ENCODE results near the gene DDX51. TPM values are rescaled to one million over a fixed set of nuclear protein-coding genes. Genes with fewer than 3 reads are reported as not detected.

Gene DDX51
- total RNA-seq, 1 experiment from 2014 or later: 26.7 TPM

DNA sequence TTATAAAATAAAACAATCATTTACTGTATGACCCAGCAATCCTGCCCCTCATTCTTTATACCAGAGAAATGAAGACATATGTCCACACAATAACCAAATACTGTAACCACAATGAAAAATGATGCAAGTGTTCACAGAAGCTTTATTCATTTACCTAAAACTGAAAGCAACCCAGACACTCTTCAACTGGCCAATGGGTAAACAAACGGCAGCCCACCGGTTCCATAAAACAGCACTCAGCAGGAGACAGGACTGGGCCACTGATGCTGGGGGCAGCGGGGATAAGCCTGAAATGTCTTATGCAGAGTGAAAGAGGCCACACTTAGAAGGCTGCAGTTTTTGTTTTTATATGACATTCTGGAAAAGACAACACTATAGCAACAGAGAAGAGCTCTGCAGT is 15.1 kb downstream of the DDX51 start:
- TF ChIP-seq EZH2 (IDR thresholded peaks at IDR 0.05; ENCODE audit: low read length, unreplicated experiment): no peak
- no peak for TF ChIP-seq EZH2phosphoT487 (IDR thresholded peaks at IDR 0.05; ENCODE audit: borderline replicate concordance, low read length)
- TF ChIP-seq, protein P1, sequence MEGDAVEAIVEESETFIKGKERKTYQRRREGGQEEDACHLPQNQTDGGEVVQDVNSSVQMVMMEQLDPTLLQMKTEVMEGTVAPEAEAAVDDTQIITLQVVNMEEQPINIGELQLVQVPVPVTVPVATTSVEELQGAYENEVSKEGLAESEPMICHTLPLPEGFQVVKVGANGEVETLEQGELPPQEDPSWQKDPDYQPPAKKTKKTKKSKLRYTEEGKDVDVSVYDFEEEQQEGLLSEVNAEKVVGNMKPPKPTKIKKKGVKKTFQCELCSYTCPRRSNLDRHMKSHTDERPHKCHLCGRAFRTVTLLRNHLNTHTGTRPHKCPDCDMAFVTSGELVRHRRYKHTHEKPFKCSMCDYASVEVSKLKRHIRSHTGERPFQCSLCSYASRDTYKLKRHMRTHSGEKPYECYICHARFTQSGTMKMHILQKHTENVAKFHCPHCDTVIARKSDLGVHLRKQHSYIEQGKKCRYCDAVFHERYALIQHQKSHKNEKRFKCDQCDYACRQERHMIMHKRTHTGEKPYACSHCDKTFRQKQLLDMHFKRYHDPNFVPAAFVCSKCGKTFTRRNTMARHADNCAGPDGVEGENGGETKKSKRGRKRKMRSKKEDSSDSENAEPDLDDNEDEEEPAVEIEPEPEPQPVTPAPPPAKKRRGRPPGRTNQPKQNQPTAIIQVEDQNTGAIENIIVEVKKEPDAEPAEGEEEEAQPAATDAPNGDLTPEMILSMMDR (conservative IDR thresholded peaks at IDR 0.05; ENCODE audit: low read depth, low read length): no peak
- peaks cover 3% of the 10 kb centered on the region; the same call in 1 of the 2 replicates for H3K4me1 ChIP-seq (ENCODE audit: insufficient read depth, low read length)
- H2AFZ ChIP-seq (ENCODE audit: low read length): no peak overlapping the region
- H3K9ac ChIP-seq (ENCODE audit: low read length): no peak overlapping the region
- H3K9me3 ChIP-seq (ENCODE audit: low read length): no peaks in the 10 kb centered on the region
- no peaks in the 10 kb centered on the region for H3K9me2 ChIP-seq (replicated peaks; ENCODE audit: low read length)
- no peaks in the 10 kb centered on the region for H3F3A ChIP-seq (ENCODE audit: low read length, unreplicated experiment)
- intact Hi-C loops (cut with micrococcal nuclease): no loop called here
- no peak overlapping the region for H3K4me2 ChIP-seq (ENCODE audit: low read length)
- peaks cover 46% of the 10 kb centered on the region for H3K36me3 ChIP-seq (ENCODE audit: low read depth, low read length)
- CTCF ChIA-PET: no interaction called here
- BruUV-seq (replicated peaks): no TSS peak
- H4K20me1 ChIP-seq (ENCODE audit: low read length): no peaks in the 10 kb centered on the region
- DNase-seq (no peak), ATAC-seq (no peak)
- no peaks in the 10 kb centered on the region for H3K79me2 ChIP-seq (ENCODE audit: low read length)
- H3K27ac ChIP-seq (ENCODE audit: low read length): 0 out of 2 replicates have a peak overlapping the region, but pooled peaks have one; percentile 28
- H3K4me3 ChIP-seq (ENCODE audit: low read length): no peak overlapping the region
- H3K27me3 ChIP-seq (ENCODE audit: low read length): no peaks in the 10 kb centered on the region
- POLR2A ChIA-PET (ENCODE audit: unreplicated experiment): no interaction called here

DNA sequence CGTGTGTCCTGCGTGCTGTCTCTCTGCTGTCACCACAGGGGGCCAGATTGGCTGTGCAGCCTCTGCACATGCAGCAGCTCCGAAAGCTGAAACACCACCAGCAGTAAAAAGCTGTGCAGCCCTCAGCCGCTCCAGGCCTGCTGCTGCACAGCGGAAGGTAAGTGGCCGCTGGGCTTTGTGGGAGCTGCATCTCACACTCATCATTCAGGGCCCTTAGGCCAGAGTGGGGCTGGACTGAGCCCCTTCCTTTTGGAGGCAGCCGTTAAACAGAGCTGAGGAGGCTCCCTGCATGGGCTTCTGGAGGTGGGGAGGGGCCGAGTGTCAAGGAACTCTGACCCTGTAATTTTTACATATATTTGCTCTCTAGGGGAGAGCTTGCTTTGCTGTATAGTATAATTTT is 17.1 kb downstream of the DDX51 start:
- Histone ChIP-seq H2AFZ (ENCODE audit: low read length) (no peak overlapping the region), H3F3A (ENCODE audit: low read length, unreplicated experiment) (no peaks in the 10 kb centered on the region), H3K79me2 (ENCODE audit: low read length) (no peaks in the 10 kb centered on the region), H3K9ac (ENCODE audit: low read length) (no peak overlapping the region), H3K4me2 (ENCODE audit: low read length) (no peak overlapping the region), H3K9me3 (ENCODE audit: low read length) (no peaks in the 10 kb centered on the region), H3K27ac (ENCODE audit: low read length) (no peak overlapping the region), H4K20me1 (ENCODE audit: low read length) (no peaks in the 10 kb centered on the region), H3K9me2 (replicated peaks; ENCODE audit: low read length) (no peaks in the 10 kb centered on the region), H3K4me1 (ENCODE audit: insufficient read depth, low read length) (peaks cover 3% of the 10 kb centered on the region; the same call in 1 of the 2 replicates), H3K36me3 (ENCODE audit: low read depth, low read length) (peaks cover 54% of the 10 kb centered on the region), H3K27me3 (ENCODE audit: low read length) (no peaks in the 10 kb centered on the region), H3K4me3 (ENCODE audit: low read length) (no peak overlapping the region)
- intact Hi-C loops (cut with micrococcal nuclease): no loop called here
- ATAC-seq (no peak), DNase-seq (no peak)
- POLR2A ChIA-PET (ENCODE audit: unreplicated experiment): no interaction called here
- no TSS peak for BruUV-seq (replicated peaks)
- TF ChIP-seq EZH2 (IDR thresholded peaks at IDR 0.05; ENCODE audit: low read length, unreplicated experiment) (no peak), EZH2phosphoT487 (IDR thresholded peaks at IDR 0.05; ENCODE audit: borderline replicate concordance, low read length) (no peak)
- TF ChIP-seq, protein P1 (conservative IDR thresholded peaks at IDR 0.05; ENCODE audit: low read depth, low read length): no peak
- CTCF ChIA-PET: no interaction called here

DNA sequence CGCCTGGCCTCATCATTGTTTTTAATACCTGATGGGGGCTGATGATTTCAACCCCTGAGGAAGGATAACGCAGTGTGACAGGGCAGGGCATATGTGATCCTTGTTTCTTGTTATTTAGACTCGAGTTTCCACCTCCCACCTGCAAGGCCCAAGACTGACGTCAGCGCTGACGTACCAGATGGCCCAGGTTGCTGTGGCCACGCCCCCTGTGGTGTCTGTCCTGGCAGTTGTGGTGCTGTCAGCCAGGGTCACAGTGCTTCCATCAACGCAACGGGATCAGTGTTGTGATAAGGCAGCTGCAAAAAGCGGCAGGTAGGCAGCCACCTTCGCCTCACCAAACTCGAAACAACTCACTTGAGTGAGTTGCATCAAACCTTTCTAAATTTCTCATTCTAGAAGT is 18.4 kb downstream of the DDX51 start:
- no peaks in the 10 kb centered on the region for H3F3A ChIP-seq (ENCODE audit: low read length, unreplicated experiment)
- no peak overlapping the region for H3K4me3 ChIP-seq (ENCODE audit: low read length)
- no peak for ATAC-seq
- DNase-seq: no peak
- ChIA-PET CTCF (no interaction called here), POLR2A (ENCODE audit: unreplicated experiment) (no interaction called here)
- H3K36me3 ChIP-seq (ENCODE audit: low read depth, low read length): peaks cover 58% of the 10 kb centered on the region
- H3K9ac ChIP-seq (ENCODE audit: low read length): no peak overlapping the region
- H3K4me2 ChIP-seq (ENCODE audit: low read length): no peak overlapping the region
- H3K9me3 ChIP-seq (ENCODE audit: low read length): no peaks in the 10 kb centered on the region
- peaks cover 3% of the 10 kb centered on the region; the same call in 1 of the 2 replicates for H3K4me1 ChIP-seq (ENCODE audit: insufficient read depth, low read length)
- intact Hi-C loops (cut with micrococcal nuclease): no loop called here
- no peak overlapping the region for H3K27ac ChIP-seq (ENCODE audit: low read length)
- H2AFZ ChIP-seq (ENCODE audit: low read length): no peak overlapping the region
- H3K27me3 ChIP-seq (ENCODE audit: low read length): no peaks in the 10 kb centered on the region
- H3K9me2 ChIP-seq (replicated peaks; ENCODE audit: low read length): no peaks in the 10 kb centered on the region
- no peaks in the 10 kb centered on the region for H4K20me1 ChIP-seq (ENCODE audit: low read length)
- BruUV-seq (replicated peaks): no TSS peak
- TF ChIP-seq EZH2 (IDR thresholded peaks at IDR 0.05; ENCODE audit: low read length, unreplicated experiment): no peak
- no peak for TF ChIP-seq EZH2phosphoT487 (IDR thresholded peaks at IDR 0.05; ENCODE audit: borderline replicate concordance, low read length)
- TF ChIP-seq, protein P1 (conservative IDR thresholded peaks at IDR 0.05; ENCODE audit: low read depth, low read length): no peak
- no peaks in the 10 kb centered on the region for H3K79me2 ChIP-seq (ENCODE audit: low read length)

All from PC-3 (cell line).